GM18870 (cell line): ENCODE measurements around the gene LRRC8B.
"Not testable (repeated sequence)": the region's sequence is repeated elsewhere in the genome, so short reads cannot be mapped to it uniquely, and the experiment has no call there.

Experiments used
- ATAC-seq: cut with Tn5 transposase; IDR thresholded peaks from one replicate; pipeline ENCODE4 v1.9.1; 2021; ENCODE audit warnings: moderate library complexity; ENCODE audit not compliant: unreplicated experiment

The LRRC8B gene

GRCh38 chr1:89578946-89579684, 54.5 kb downstream of the LRRC8B start:
- ATAC-seq = no peak

DNA sequence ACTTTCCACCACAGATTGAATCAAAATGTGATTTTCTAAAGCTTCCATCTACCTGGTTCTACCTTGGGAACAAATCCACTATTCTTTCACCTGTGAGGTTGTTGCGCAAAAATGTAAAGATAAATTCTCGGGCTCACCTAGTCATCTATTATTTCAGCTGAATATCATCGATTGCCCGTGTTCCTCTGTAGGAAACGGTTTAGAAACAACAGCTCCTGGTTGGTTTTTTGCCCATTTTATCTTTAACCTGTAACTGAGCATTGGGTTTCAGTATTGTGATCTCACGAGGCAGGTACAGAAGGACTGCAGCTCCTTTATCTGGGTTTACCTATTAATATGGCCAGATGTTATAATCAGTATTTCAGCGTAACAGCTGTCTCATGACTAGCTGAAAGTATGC, 55.4 kb downstream of the LRRC8B start:
- ATAC-seq = no peak

DNA sequence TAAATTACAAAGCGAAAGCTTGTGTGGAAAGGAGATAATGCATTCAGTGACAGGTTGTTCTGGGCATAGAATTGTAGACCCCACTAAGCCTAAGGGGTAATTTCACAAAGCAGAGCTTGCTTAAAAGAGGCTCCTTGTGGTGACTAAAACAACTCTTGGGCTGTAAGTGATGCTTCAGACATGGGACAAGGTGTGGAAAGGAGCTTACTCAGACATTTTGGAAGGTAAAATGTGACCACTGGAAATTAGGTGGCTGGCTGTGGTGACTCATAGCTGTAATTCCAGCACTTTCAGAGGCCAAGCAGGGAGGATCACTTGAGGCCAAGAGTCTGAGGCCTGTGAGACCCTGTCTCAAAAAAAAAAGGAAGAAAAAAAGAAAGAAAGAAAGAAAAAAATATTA, 57.2 kb downstream of the LRRC8B start:
- ATAC-seq = no peak

DNA sequence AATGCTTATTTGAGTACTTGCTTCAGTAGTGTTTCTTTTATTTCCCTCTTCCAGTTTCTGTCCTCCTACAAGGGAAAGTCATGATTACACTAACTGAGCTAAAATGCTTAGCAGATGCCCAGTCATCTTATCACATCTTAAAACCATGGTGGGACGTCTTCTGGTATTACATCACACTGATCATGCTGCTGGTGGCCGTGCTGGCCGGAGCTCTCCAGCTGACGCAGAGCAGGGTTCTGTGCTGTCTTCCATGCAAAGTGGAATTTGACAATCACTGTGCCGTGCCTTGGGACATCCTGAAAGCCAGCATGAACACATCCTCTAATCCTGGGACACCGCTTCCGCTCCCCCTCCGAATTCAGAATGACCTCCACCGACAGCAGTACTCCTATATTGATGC, 57.9 kb downstream of the LRRC8B start:
- no peak for ATAC-seq

GRCh38 chr1:89584211-89584610, 59.6 kb downstream of the LRRC8B start:
- ATAC-seq = no peak

- no peak for ATAC-seq
Measured at GRCh38 chr1:89584781-89585180, 60.2 kb downstream of the LRRC8B start.

DNA sequence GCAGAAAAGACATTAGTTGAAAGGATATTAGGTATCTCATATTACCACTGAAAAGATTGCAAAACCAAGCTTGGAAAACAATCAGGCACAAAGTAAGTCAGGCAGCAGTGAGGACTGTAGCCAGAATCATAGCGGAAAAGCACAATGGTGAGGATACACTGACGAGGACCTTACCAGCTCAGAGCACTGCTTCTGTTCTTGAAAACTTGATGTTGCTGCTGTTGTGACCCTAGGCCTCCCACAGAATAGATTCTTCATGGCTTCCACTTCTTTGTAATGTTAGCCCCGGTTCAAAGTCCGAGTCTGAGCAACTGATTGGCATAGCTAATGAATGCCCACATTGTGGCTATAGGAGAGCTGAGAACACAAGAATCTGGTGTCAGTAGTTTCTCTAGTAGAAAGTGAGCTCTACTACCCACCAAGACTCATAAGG, 63.1 kb downstream of the LRRC8B start:
- no peak for ATAC-seq

DNA sequence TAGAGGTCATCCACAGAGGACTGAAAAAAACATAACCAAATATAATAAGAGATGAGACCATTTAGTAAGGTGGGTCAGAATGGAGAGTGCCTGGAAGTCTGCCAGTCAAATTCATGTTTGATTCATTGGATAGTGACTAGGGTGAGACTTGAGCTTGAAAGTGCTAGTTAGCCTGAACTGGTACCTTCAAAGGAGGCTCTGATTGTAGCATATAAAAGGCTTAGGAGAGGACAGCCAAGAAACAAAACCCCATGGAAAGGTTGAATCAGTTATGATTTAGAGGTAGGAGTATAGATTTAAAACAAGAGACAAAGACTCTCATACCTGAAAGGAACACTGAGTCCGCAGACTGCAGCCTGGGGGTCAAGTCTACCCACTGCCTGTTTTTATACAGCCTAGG, 63.9 kb downstream of the LRRC8B start:
- ATAC-seq = no peak

DNA sequence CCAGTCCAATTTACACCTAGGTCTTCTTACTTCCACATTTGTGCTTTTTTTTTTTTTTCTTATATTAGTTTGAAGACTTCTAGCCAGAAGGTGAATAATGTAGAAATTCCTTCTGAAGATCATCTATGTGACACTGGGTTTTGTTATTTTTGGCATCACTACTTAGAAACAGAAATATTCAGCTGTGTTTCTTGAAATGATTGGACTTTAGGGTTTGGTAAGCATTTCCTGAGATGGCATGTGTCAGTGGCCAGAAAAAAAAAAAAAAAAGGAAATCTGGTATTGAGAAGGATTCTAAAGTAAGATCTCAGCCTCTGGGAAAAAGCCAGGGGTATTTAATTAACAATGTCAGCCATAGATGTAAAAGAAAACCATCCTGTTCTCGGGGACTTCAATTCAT, 64.9 kb downstream of the LRRC8B start:
- ATAC-seq = no peak

GRCh38 chr1:89590341-89591080, 65.9 kb downstream of the LRRC8B start:
- no peak for ATAC-seq

DNA sequence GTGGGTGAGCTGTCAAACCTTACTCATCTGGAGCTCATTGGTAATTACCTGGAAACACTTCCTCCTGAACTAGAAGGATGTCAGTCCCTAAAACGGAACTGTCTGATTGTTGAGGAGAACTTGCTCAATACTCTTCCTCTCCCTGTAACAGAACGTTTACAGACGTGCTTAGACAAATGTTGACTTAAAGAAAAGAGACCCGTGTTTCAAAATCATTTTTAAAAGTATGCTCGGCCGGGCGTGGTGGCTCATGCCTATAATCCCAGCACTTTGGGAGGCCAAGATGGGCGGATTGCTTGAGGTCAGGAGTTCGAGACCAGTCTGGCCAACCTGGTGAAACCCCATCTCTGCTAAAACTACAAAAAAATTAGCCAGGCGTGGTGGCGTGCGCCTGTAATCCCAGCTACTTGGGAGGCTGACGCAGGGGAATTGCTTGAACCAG, 68.3 kb downstream of the LRRC8B start:
- not testable (repeated sequence) for ATAC-seq

GRCh38 chr1:89594096-89594740, 69.6 kb downstream of the LRRC8B start:
- no peak for ATAC-seq

DNA sequence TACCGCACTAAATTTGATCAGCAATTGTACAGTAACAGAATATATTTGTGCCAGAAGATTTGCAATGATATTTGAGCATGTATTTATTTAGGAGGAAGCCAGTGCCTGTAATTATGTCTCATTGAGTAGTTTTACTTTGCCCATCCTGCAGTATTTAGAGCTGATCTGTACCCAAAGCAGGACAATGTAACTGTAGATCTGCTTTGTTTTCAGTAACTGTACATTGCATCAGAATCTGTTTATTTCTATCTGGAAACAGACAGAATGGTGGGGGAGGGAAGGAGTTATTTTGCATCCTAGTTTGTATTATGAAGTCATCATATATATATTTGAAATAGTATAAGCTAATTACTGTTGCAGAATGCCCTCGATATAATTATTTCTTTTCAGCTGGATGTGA, 72.1 kb downstream of the LRRC8B start:
- no peak for ATAC-seq

GRCh38 chr1:89598450-89599331, 74.1 kb downstream of the LRRC8B start:
- no peak for ATAC-seq

GRCh38 chr1:89599332-89599630, 74.7 kb downstream of the LRRC8B start:
- ATAC-seq = no peak

DNA sequence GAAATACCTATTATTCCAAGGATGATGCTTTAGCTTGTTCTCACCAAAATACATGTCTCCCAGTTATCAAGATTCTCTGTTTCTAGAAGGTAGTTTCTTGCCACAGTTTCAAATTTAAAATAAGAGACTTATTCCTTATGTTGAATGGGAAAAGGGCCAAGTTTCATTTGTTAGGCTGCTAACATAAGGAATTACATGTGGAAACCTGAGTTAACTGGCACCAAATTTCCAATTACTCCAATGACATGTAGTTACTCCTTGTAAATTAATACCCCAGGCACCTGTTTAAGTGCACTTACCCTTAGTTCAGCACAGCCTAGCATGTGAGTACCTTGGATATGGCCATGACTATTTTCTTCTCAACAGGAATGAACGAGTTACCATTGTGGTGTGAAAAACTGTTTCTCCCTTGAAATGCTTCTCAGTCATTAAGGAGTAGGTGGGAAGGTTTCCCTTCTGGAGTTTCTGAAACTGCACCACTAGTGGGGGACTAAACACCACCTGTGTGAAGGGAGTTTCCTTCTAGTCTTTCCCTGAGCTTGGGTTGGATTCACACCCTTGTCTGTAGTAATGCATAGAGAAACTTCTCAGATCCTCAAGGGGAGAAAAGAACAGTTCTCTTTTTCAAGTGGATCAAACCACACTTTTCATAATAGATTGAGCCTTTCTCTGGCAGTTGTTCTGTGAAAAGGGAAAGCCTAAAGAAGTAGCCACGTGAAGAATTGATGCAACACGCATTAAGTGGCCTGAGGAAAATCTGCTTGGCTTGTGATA, 76.0 kb downstream of the LRRC8B start:
- ATAC-seq = no peak

DNA sequence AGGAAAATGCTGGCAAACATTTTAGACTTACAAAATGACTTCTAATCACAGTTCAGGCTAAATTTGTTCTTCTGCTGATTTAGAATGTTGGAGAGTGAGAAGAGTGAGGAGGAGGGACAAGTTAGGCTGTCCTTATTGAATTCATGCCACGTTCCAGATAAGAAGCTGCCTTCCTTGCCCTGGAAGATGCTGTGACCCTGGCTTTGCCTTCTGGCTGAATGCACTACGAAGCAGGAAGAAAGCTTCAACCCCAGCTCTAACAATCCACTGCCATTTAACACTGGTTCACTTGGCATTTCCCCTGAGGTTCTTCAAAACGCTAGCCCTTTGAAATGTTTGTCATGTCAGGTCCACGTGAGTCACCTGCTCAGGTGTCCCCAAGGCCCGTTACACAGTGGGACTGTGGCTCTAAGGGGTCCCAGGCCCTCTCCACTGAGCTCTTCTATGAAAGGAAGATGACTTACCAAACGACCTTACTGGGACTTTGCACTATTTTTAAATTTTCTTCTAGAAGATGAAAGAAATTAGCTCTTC, 78.3 kb downstream of the LRRC8B start:
- ATAC-seq = no peak

DNA sequence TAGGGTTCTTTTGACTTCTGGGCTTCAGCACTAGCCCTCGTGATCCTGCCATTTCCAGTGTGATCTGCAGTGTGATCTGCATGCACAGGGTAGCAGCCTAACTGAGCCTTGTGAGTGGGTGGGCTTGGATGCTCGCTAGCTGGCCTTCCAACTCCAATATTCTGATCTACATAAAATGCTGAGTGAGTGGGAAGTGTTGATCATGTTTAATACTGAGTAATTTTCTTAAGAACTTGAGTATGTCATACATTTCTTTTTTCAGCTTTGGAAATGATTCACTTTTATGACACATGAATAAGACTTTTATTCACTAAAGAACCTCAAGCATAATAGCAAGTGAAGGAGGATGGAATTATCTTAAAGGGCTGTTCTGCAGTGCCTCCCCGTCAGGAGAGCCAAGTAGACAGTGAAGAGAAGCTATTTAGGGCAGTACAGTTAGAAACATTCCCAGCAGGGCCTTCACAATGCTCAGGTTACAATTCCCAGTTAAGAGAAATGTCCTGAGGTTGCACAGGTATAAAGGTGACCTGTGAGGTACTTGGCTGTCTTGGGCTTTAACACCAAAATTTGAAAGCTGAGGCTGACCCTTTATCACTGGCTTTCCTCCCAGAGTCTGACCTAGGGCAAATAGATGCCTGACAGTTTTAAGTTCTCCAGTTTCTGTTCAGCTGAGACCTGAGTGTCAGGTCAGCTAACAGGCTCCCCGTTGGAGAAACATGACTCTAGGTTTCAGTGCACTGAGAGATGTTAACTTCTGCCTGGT, 79.2 kb downstream of the LRRC8B start:
- ATAC-seq = no peak

- ATAC-seq = no peak
Measured at GRCh38 chr1:89604414-89604735, 79.7 kb downstream of the LRRC8B start.

GRCh38 chr1:89605692-89606091, 81.1 kb downstream of the LRRC8B start:
- ATAC-seq = no peak
